M059J (cell line): ENCODE results near the gene TMEM72. TPM values are rescaled to one million over a fixed set of nuclear protein-coding genes. Genes with fewer than 3 reads are reported as not detected.

Source experiments
- DNase-seq: peaks from one replicate; pipeline ENCODE4 v3.0.0-alpha.2; 2012; ENCODE audit warnings: low read depth
- total RNA-seq: library from RNA; depleted of rRNA; stranded (reverse); fragments of >200 nt; shearing (Covaris generic); gene quantifications from 2 replicates; pipeline ENCODE4 v1.2.3, GENCODE V29; 2014

Gene TMEM72
- total RNA-seq, 1 experiment from 2014 or later = not detected

- DNase-seq = no peak
Observed at GRCh38 chr10:44933451-44934321, 22.5 kb downstream of the TMEM72 start.

GRCh38 chr10:44934416-44935200 is 23.5 kb downstream of the TMEM72 start:
- DNase-seq = no peak

GRCh38 chr10:44935201-44935965 is 24.2 kb downstream of the TMEM72 start:
- peak; percentile 88 for DNase-seq

GRCh38 chr10:44935966-44936295 is 24.8 kb downstream of the TMEM72 start:
- no peak for DNase-seq

GRCh38 chr10:44936314-44936975 is 25.3 kb downstream of the TMEM72 start:
- DNase-seq = no peak

GRCh38 chr10:44937196-44938005 is 26.3 kb downstream of the TMEM72 start:
- DNase-seq = no peak

- DNase-seq = no peak
Observed at GRCh38 chr10:44938956-44939355, 27.8 kb downstream of the TMEM72 start.

- no peak for DNase-seq
Observed at GRCh38 chr10:44939691-44940401, 28.7 kb downstream of the TMEM72 start.

- no peak for DNase-seq
Observed at GRCh38 chr10:44944354-44944753, 33.2 kb downstream of the TMEM72 start.

- peak; percentile 52 for DNase-seq
Observed at GRCh38 chr10:44946205-44946604, 35.1 kb downstream of the TMEM72 start.

- no peak for DNase-seq
Observed at GRCh38 chr10:44947371-44948152, 36.4 kb downstream of the TMEM72 start.

- no peak for DNase-seq
Observed at GRCh38 chr10:44948642-44949041, 37.5 kb downstream of the TMEM72 start.

- DNase-seq = no peak
Observed at GRCh38 chr10:44949127-44949802, 38.1 kb downstream of the TMEM72 start.

GRCh38 chr10:44949915-44950314 is 38.8 kb downstream of the TMEM72 start:
- DNase-seq = no peak

GRCh38 chr10:44950326-44951225 is 39.4 kb downstream of the TMEM72 start:
- DNase-seq = no peak

- no peak for DNase-seq
Observed at GRCh38 chr10:44951576-44952226, 40.6 kb downstream of the TMEM72 start.

- DNase-seq = no peak
Observed at GRCh38 chr10:44952779-44953231, 41.7 kb downstream of the TMEM72 start.
